Astrocyte (in vitro differentiated cells and primary cell): ENCODE results near the gene CABP7.

ENCODE experiments used
- EZH2 ChIP-seq: IDR thresholded peaks from 2 replicates; pipeline ENCODE4 v1.6.1; 2012; ENCODE audit warnings: mild to moderate bottlenecking, low read length, inconsistent platforms; ENCODE audit not compliant: insufficient read depth
- TF ChIP-seq, protein P1 (sequence below): IDR thresholded peaks from 2 replicates; pipeline ENCODE4 v1.5.1; 2011; ENCODE audit warnings: low read depth, mild to moderate bottlenecking, inconsistent platforms, low read length, moderate library complexity; ENCODE audit not compliant: insufficient read depth

DNA sequence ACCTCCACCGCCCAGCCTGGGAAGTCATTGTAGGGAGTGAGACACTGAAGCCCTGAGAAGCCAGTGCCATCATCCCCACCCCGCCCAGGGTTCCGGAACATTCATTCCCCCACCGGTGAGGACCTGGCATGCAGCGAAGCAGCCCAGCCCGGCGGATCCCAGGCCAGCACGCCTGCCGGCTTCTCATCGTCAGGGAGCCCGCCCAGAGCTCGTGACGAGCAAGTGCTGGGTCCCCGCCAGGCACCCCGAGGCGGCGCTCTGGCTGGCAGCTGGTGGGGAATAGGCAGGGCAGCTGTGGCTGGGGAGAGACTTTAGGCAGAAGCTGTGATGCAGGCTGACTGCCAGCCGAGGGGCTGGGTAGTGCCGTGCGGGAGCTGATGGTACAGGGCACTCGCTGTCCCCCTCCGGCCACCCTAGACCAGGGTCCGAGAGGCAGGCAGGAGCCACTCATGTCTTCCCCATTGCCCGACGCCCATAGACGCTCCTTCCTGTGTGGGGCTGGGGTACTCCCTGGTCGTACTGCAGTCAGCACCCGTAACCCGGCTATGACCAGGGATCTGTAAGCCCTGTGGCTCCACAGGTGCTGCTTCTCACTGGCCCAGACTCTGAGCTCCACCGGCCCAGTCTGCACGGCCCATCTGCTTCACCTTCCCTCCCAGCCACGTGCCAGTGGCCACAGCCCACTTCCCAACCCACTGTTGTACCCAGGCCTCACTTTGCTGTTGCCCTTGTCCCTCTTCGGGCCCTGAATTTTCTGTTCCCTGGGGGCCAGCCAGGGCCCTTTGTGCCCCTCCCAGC, 24.5 kb upstream of the CABP7 start:
- TF ChIP-seq, protein P1, sequence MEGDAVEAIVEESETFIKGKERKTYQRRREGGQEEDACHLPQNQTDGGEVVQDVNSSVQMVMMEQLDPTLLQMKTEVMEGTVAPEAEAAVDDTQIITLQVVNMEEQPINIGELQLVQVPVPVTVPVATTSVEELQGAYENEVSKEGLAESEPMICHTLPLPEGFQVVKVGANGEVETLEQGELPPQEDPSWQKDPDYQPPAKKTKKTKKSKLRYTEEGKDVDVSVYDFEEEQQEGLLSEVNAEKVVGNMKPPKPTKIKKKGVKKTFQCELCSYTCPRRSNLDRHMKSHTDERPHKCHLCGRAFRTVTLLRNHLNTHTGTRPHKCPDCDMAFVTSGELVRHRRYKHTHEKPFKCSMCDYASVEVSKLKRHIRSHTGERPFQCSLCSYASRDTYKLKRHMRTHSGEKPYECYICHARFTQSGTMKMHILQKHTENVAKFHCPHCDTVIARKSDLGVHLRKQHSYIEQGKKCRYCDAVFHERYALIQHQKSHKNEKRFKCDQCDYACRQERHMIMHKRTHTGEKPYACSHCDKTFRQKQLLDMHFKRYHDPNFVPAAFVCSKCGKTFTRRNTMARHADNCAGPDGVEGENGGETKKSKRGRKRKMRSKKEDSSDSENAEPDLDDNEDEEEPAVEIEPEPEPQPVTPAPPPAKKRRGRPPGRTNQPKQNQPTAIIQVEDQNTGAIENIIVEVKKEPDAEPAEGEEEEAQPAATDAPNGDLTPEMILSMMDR: no peak
- no peak for TF ChIP-seq EZH2
